ENCODE results near the gene CALML5.

DNA sequence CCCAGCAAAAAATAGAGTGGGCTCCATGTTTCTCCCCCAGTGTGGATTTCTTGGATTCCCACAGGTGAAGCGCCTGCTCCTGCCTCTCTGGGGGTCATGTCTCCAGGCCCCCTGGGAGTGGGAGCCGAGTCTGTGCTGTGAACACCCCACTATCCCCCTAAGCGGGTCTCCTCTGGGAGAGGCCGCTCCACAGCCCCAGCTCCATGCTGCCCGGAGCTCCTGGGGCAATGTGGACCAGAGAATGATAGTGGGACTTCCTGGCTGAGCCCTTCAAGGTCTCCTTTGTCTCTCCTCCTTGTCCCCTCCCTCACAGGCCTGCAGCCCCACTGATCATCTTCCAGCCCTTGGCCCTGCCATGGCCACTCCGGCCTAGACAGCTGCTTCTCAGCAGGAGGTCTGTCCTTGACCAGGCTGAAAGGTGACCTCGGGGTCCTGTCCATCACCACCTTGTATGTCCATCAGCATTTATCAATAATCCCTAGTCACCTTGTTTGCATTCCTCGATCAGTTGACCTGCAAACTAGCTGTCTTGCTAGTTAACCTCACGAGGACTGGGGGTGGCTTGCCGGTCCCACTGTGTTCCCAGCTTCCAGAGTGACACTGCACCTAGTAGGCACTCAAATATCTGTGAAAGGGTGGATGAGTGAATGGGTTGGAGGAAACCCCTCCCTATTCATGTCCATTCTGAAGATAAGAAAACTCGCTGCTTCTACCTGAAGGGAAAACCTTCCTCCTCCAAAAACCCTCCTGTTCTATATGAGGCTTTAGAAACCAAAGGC lies 24.6 kb upstream of the CALML5 start:
- TF ChIP-seq TCF7L2 (IDR thresholded peaks at IDR 0.05; ENCODE audit: borderline replicate concordance, low read depth, low read length) (no peak), ZNF76 (tag by site-specific recombination; IDR thresholded peaks at IDR 0.05; ENCODE audit: borderline replicate concordance, low read depth) (no peak)
- TF ChIP-seq, protein P1, sequence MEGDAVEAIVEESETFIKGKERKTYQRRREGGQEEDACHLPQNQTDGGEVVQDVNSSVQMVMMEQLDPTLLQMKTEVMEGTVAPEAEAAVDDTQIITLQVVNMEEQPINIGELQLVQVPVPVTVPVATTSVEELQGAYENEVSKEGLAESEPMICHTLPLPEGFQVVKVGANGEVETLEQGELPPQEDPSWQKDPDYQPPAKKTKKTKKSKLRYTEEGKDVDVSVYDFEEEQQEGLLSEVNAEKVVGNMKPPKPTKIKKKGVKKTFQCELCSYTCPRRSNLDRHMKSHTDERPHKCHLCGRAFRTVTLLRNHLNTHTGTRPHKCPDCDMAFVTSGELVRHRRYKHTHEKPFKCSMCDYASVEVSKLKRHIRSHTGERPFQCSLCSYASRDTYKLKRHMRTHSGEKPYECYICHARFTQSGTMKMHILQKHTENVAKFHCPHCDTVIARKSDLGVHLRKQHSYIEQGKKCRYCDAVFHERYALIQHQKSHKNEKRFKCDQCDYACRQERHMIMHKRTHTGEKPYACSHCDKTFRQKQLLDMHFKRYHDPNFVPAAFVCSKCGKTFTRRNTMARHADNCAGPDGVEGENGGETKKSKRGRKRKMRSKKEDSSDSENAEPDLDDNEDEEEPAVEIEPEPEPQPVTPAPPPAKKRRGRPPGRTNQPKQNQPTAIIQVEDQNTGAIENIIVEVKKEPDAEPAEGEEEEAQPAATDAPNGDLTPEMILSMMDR (tag by site-specific recombination; IDR thresholded peaks at IDR 0.05): no peak
- TF ChIP-seq, protein P2, sequence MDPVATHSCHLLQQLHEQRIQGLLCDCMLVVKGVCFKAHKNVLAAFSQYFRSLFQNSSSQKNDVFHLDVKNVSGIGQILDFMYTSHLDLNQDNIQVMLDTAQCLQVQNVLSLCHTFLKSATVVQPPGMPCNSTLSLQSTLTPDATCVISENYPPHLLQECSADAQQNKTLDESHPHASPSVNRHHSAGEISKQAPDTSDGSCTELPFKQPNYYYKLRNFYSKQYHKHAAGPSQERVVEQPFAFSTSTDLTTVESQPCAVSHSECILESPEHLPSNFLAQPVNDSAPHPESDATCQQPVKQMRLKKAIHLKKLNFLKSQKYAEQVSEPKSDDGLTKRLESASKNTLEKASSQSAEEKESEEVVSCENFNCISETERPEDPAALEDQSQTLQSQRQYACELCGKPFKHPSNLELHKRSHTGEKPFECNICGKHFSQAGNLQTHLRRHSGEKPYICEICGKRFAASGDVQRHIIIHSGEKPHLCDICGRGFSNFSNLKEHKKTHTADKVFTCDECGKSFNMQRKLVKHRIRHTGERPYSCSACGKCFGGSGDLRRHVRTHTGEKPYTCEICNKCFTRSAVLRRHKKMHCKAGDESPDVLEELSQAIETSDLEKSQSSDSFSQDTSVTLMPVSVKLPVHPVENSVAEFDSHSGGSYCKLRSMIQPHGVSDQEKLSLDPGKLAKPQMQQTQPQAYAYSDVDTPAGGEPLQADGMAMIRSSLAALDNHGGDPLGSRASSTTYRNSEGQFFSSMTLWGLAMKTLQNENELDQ (tag by site-specific recombination; IDR thresholded peaks at IDR 0.05; ENCODE audit: low read depth): no peak
